Neuron (in vitro differentiated cells): ENCODE measurements around the gene EDC4.
"Not testable (repeated sequence)": the region's sequence is repeated elsewhere in the genome, so short reads cannot be mapped to it uniquely, and the experiment has no call there.

ENCODE experiments used
- H2AFZ ChIP-seq: one replicate; pipeline ENCODE4 v1.6.1; 2013; ENCODE audit warnings: low read depth, mild to moderate bottlenecking, inconsistent platforms, low read length, moderate library complexity
- H3K27me3 ChIP-seq: one replicate; pipeline ENCODE4 v1.6.1; 2013; ENCODE audit warnings: low read length; ENCODE audit not compliant: insufficient read depth
- H3K36me3 ChIP-seq: one replicate; pipeline ENCODE4 v1.6.1; 2013; ENCODE audit warnings: low read length; ENCODE audit not compliant: insufficient read depth
- H3K4me1 ChIP-seq: one replicate; pipeline ENCODE4 v1.6.1; 2013; ENCODE audit warnings: low read length; ENCODE audit not compliant: insufficient read depth
- H3K4me3 ChIP-seq: 2 replicates; pipeline ENCODE4 v1.5.1; 2013; ENCODE audit warnings: mild to moderate bottlenecking, low read length, moderate library complexity
- H3K9me3 ChIP-seq: one replicate; pipeline ENCODE4 v1.6.1; 2013; ENCODE audit warnings: low read length

The EDC4 gene

GRCh38 chr16:67857547-67858233, 15.2 kb upstream of the EDC4 start:
- Histone ChIP-seq H3K36me3 (peaks cover 22% of the 10 kb centered on the region), H3K4me3 (no peak overlapping the region), H2AFZ (no peak overlapping the region), H3K4me1 (no peaks in the 10 kb centered on the region), H3K9me3 (no peaks in the 10 kb centered on the region), H3K27me3 (no peaks in the 10 kb centered on the region)

GRCh38 chr16:67858500-67858899, 14.4 kb upstream of the EDC4 start:
- peaks cover 22% of the 10 kb centered on the region for H3K36me3 ChIP-seq

GRCh38 chr16:67860589-67861398, 12.1 kb upstream of the EDC4 start:
- no peaks in the 10 kb centered on the region for H3K9me3 ChIP-seq
- H3K4me1 ChIP-seq: no peaks in the 10 kb centered on the region
- H3K27me3 ChIP-seq: no peaks in the 10 kb centered on the region
- peaks cover 29% of the 10 kb centered on the region for H3K36me3 ChIP-seq
- H2AFZ ChIP-seq: no peak overlapping the region
- no peak overlapping the region for H3K4me3 ChIP-seq

More at GRCh38 chr16:67858500-67858899, 14.4 kb upstream of the EDC4 start:
- Histone ChIP-seq H2AFZ (no peak overlapping the region), H3K4me3 (no peak overlapping the region), H3K27me3 (no peaks in the 10 kb centered on the region), H3K9me3 (no peaks in the 10 kb centered on the region), H3K4me1 (no peaks in the 10 kb centered on the region)

DNA sequence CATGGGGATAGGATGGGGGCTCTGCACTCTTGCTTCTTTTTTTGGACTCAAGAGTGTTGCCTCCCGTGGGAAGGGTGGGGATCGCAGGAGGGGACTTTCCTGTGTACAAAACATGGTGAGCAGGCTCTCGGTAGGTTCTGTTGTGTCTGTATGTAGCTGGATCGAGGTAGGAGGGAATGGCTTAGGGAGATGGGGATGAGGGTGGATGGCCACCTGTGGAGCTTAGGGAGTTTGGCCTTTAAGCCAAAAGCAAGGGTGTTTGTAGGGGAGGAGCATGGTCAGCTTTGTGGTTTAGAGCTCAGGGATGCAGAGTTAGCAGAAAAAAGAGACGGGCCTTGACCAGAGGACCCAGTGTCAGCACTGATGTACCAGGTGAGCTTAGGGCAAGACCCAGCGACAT, 11.0 kb upstream of the EDC4 start:
- no peak overlapping the region for H2AFZ ChIP-seq
- no peaks in the 10 kb centered on the region for H3K9me3 ChIP-seq
- H3K36me3 ChIP-seq: peaks cover 32% of the 10 kb centered on the region

DNA sequence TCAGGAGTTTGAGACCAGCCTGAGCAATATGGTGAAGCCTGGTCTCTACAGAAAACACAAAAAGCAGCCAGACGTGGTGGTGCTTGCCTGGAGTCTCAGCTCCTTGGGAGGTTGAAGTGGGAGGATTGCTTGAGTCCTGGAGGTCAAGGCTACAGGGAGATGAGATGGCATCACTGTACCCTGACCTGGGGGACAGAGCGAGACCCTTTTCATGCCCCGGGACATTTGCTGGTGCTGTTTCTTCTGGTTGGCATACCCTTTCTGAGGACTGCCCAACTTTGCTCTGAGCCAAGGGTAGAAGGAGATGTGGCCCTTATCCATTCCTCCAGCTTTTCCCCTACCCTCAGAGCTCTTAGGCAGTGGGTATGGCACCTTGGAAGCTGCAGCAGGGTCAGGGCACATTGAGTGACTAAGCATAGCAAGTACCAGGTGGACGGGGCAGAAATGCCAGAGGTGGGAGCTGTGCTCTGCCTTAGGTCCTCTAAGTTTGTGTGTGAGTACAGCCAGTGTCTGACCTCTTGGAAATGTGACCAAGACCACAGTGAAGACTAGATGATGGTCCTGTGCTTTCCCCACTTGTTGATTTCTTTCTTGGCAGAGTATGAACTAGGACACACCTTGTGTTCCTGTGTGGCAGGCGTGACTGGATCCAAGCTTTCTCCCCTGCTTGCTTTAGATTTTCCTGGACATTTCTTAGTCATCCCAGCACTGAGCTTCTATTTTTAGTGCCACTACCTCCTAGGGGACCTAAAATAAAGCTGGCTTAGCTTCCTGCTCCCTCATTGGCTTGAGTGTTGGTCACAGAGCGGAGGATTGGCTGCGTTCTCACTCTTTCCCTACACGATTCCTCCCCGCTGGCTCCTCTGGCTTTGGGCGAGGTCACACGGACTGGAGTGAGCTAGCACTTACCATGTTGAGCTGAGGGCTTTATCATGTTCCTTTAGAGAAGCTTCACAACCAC, 9.9 kb upstream of the EDC4 start:
- Histone ChIP-seq H3K4me1 (no peaks in the 10 kb centered on the region), H3K4me3 (no peak overlapping the region), H2AFZ (no peak overlapping the region), H3K27me3 (no peaks in the 10 kb centered on the region), H3K9me3 (no peaks in the 10 kb centered on the region), H3K36me3 (peaks cover 39% of the 10 kb centered on the region)

More for the DNA sequence above, 11.0 kb upstream of the EDC4 start:
- H3K4me3 ChIP-seq: no peak overlapping the region
- no peaks in the 10 kb centered on the region for H3K27me3 ChIP-seq
- H3K4me1 ChIP-seq: no peaks in the 10 kb centered on the region

DNA sequence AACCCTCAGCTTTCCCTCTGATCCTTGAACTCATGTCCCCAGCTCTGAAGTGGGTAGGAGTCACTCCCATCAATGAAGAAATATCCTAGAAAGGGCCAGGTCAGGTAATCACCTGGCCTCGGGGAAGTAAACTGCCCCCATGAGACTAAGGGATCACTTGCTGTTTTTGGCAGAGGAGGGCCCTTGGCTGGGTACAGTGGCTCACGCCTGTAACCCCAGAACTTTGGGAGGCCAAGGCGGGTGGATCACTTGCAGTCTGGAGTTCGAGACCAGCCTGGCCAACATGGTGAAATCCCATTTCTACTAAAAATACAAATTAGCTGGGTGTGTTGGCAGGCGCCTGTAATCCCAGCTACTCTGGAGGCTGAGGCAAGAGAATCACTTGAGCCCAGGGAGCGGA, 8.8 kb upstream of the EDC4 start:
- peaks cover 50% of the 10 kb centered on the region for H3K36me3 ChIP-seq
- not testable (repeated sequence) for H2AFZ ChIP-seq, H3K4me1 ChIP-seq, H3K4me3 ChIP-seq, H3K27me3 ChIP-seq, H3K9me3 ChIP-seq

DNA sequence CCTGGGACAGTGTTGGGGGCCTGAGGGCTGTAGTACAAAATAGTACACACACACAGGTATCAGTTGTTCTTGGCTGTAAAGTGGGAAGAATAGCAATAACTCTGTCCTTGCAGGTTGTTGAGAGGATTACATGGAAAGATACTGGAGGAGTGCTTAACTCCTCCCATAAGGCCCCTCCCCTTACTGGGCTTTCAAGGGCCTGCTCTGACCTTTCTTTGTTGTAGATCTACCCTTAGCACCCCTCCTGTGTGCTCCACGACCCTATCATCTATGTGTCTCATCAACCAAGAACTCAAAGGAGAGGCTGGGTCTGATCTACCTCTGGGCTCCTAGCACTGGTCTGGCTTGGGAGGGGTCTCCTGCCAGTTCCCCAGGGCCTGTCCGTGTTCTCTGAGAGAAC, 8.3 kb upstream of the EDC4 start:
- no peaks in the 10 kb centered on the region for H3K27me3 ChIP-seq
- H3K4me1 ChIP-seq: no peaks in the 10 kb centered on the region
- peaks cover 51% of the 10 kb centered on the region for H3K36me3 ChIP-seq
- no peak overlapping the region for H2AFZ ChIP-seq
- no peak overlapping the region for H3K4me3 ChIP-seq
- H3K9me3 ChIP-seq: no peaks in the 10 kb centered on the region

DNA sequence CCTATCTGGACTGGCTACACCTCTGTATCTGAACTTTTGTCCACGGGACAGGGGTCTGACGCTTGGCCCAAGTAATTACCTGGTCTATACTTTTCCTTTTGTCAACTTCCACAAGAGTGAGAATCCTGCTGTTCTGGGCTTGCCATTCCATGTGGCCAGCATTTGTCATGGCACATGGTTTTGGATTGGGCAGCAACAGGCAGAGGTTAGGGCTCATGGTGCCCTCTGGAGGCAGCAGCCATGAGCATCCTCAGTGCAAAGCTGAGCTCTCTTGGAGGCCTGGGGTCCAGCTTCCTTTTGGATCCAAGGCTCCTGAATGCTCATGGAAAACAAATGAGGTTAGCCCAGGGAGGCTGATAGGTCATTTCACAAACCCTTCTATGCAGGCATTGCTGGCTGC, 7.5 kb upstream of the EDC4 start:
- Histone ChIP-seq H3K27me3 (no peaks in the 10 kb centered on the region), H3K36me3 (peaks cover 58% of the 10 kb centered on the region), H3K4me3 (no peak overlapping the region), H3K9me3 (no peaks in the 10 kb centered on the region), H2AFZ (no peak overlapping the region), H3K4me1 (no peaks in the 10 kb centered on the region)

DNA sequence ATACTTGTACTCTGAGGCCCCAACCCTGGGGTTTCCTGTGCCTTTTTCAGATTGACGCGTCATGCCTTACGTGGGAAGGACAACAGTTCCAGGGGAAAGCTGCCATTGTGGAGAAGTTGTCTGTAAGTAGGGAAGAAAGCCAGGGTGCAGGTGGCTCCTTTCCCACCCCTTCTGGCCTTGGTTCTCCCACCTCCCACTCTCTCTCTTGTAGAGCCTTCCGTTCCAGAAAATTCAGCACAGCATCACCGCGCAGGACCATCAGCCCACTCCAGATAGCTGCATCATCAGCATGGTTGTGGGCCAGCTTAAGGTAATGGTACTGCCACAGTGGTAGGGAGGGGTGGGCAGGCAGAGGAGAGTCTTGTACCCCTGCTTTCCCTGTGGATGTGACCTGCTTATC, 4.6 kb upstream of the EDC4 start:
- Histone ChIP-seq H2AFZ (no peak overlapping the region), H3K27me3 (no peaks in the 10 kb centered on the region), H3K9me3 (no peaks in the 10 kb centered on the region), H3K36me3 (peaks cover 56% of the 10 kb centered on the region), H3K4me1 (peaks cover 2% of the 10 kb centered on the region), H3K4me3 (no peak overlapping the region)

- H3K9me3 ChIP-seq: no peaks in the 10 kb centered on the region
- H3K36me3 ChIP-seq: peaks cover 53% of the 10 kb centered on the region
- H3K4me1 ChIP-seq: peaks cover 11% of the 10 kb centered on the region
- H3K4me3 ChIP-seq: no peak overlapping the region
- no peak overlapping the region for H2AFZ ChIP-seq
- no peaks in the 10 kb centered on the region for H3K27me3 ChIP-seq
Measured at GRCh38 chr16:67869653-67870052, 3.2 kb upstream of the EDC4 start.

GRCh38 chr16:67871256-67871655, 1.6 kb upstream of the EDC4 start:
- Histone ChIP-seq H2AFZ (no peak overlapping the region), H3K4me3 (no peak overlapping the region), H3K27me3 (no peaks in the 10 kb centered on the region), H3K36me3 (peaks cover 41% of the 10 kb centered on the region), H3K9me3 (no peaks in the 10 kb centered on the region), H3K4me1 (peaks cover 11% of the 10 kb centered on the region)

- Histone ChIP-seq H3K4me3 (peak overlapping the region; percentile 75), H3K36me3 (peaks cover 50% of the 10 kb centered on the region), H2AFZ (no peak overlapping the region), H3K9me3 (no peaks in the 10 kb centered on the region), H3K4me1 (peaks cover 11% of the 10 kb centered on the region), H3K27me3 (no peaks in the 10 kb centered on the region)
Measured at GRCh38 chr16:67872131-67872630, 671 bp upstream of the EDC4 start.
